Activated naive CD4-positive, alpha-beta T cell treated with anti-CD3 and anti-CD28 coated beads, Interleukin-2, amount 50 U/mL, for 72 hours (primary cell): Measurements from ENCODE around the gene LEF1. TPM values are rescaled to one million over a fixed set of nuclear protein-coding genes. Genes with fewer than 3 reads are reported as not detected.

Source experiments
- ATAC-seq, 2 donors: fragments of 150-1000 bp; cut with Tn5 transposase; 2 replicates each; pipeline ENCODE4 v1.10.0; 2021; ENCODE audit warnings: mild to moderate bottlenecking in 2 of 2, moderate library complexity in 2 of 2
- DNase-seq, 2 donors: peaks; one replicate each; pipeline ENCODE4 v3.0.0; 2021 to 2022; ENCODE audit warnings: low spot score in 2 of 2
- H3K27ac Mint-ChIP-seq, 2 donors: one replicate each; pipeline ENCODE4 v1.8.0; 2022; ENCODE audit warnings: mild to moderate bottlenecking in 2 of 2, mixed read lengths in 2 of 2
- H3K36me3 Mint-ChIP-seq, 2 donors: one replicate each; pipeline ENCODE4 v1.8.0; 2022; ENCODE audit warnings: mixed read lengths in 2 of 2
- H3K9me3 Mint-ChIP-seq, 2 donors: one replicate each; pipeline ENCODE4 v1.8.0; 2022; ENCODE audit warnings: mixed read lengths in 2 of 2
- total RNA-seq, 2 donors: library from RNA; stranded (reverse); gene quantifications; one replicate each; pipeline ENCODE4 v1.2.3, GENCODE V29; 2022

Gene LEF1
- 100 to 1,000 TPM; 205 to 291 TPM for total RNA-seq

- Mint-ChIP-seq H3K36me3 (peaks cover 46 to 50% of the 10 kb centered on the region in 2 donors), H3K9me3 (no peaks in the 10 kb centered on the region), H3K27ac (peak within 1 kb of the TSS; percentile 95 to 98)
- ATAC-seq (peak; percentile 19 to 49), DNase-seq (peak; percentile 72 to 75)
These were observed at the start of gene LEF1 for GRCh38 chr4:108168671-108169523. TSS of gene LEF1 (minus strand) at chr4:108168932. CDS start at chr4:108167767, 1,165 bp downstream.

DNA sequence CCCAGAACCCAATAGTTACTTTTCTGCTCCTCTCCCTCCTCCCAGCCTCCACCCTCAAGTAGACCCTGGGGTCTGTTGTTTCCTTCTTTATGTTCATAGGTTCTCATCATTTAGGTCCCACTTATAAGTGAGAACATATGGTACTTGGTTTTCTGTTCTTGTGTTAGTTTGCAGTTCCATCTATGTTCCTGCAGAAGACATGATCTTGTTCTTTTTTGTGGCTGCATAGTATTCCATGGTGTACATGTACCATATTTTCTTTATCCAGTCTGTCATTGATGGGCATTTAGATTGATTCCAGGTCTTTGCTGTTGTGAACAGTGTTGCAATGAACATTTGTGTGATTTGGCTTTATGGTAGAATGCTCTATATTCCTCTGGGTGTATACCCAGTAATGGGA, 47.8 kb upstream of the LEF1 start:
- H3K9me3 Mint-ChIP-seq, result peaks cover 0 to 4% of the 10 kb centered on the region in 2 donors
- DNase-seq, result no peak
- ATAC-seq, result no peak
- H3K36me3 Mint-ChIP-seq, result peaks cover 5 to 7% of the 10 kb centered on the region in 2 donors
- H3K27ac Mint-ChIP-seq, result no peak overlapping the region

- Mint-ChIP-seq H3K9me3 (peaks cover 0 to 4% of the 10 kb centered on the region in 2 donors), H3K36me3 (peaks cover 5 to 7% of the 10 kb centered on the region in 2 donors), H3K27ac (no peak overlapping the region)
- DNase-seq (no peak), ATAC-seq (no peak)
These were observed 46.3 kb upstream of the LEF1 start for GRCh38 chr4:108215055-108215454.

DNA sequence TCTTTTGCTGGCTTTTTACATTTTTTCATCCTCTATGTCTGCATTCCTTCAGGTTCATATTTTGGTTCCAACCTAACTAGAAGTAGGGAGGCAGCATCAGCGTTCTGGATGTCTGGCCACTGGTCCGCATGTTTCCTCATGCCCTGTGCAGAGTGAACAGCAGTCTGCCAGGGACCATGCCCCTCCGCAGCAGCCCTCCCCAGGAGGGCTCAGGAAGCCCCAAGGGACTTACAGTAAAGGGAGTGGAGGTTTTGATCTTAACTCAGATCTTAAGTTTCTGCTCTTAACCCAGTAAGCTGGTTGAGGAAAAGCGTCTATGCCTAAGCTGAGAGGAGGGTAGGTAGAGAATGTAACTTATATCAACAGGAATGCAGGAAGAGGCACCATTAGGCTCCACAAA, 45.0 kb upstream of the LEF1 start:
- Mint-ChIP-seq H3K27ac (no peak overlapping the region), H3K9me3 (peaks cover 0 to 4% of the 10 kb centered on the region in 2 donors), H3K36me3 (peaks cover 5 to 7% of the 10 kb centered on the region in 2 donors)
- DNase-seq (no peak), ATAC-seq (no peak)

- no peak overlapping the region for H3K27ac Mint-ChIP-seq
- ATAC-seq, result no peak
- peaks cover 0 to 4% of the 10 kb centered on the region in 2 donors for H3K9me3 Mint-ChIP-seq
- DNase-seq, result no peak
- H3K36me3 Mint-ChIP-seq, result peaks cover 5 to 7% of the 10 kb centered on the region in 2 donors
These were observed 44.6 kb upstream of the LEF1 start for GRCh38 chr4:108213308-108213707.

GRCh38 chr4:108210989-108211835, 42.5 kb upstream of the LEF1 start:
- ATAC-seq (peak; percentile 84 to 97), DNase-seq (no peak)
- Mint-ChIP-seq H3K27ac (no peak overlapping the region), H3K36me3 (peaks cover 0 to 7% of the 10 kb centered on the region in 2 donors), H3K9me3 (no peaks in the 10 kb centered on the region)

DNA sequence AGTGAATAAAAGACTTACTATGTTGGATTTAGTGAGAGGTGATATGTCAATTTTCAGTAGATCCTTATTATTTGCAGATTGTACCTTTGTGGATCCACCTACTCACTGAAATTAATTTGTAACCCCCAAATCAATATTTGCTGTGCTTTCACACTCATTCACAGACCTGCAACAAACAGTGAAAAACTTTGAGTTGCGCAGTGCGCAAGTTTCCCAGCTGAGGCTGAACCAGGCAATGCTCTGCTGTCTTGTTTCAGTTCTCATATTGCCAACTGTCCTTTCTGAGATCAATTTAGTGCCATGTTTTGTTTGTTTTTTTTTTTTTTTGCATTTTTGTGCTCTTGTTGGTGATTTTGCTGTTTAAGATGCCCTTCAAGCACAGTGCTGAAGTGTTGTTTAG, 40.8 kb upstream of the LEF1 start:
- no peak for ATAC-seq
- Mint-ChIP-seq H3K36me3 (peaks cover 0 to 6% of the 10 kb centered on the region in 2 donors), H3K27ac (no peak overlapping the region), H3K9me3 (no peaks in the 10 kb centered on the region)
- DNase-seq, result no peak

DNA sequence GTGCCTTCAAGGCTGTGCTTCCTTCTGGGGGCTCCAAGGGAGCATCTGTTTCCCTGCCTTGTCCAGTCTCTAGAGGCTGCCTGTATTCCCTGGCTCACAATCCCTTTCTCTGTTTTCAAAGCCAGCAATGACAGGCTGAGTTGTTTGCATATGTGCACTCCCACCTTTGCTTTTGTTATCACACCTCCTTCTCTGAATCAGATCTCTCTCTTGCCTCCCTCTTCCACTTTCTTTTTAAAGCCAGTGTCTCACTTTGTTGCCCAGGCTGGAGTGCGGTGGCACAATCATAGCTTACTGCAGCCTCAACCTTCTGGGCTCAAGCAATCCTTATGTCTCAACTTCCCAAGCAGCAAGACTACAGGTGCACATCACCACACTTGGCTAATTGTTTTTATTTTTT, 37.1 kb upstream of the LEF1 start:
- Mint-ChIP-seq H3K9me3 (peaks cover 0 to 4% of the 10 kb centered on the region in 2 donors), H3K36me3 (peaks cover 5 to 16% of the 10 kb centered on the region in 2 donors), H3K27ac (peak overlapping the region in 1 of 2 donors; percentile 0)
- ATAC-seq (peak; percentile 63 to 79), DNase-seq (no peak)

DNA sequence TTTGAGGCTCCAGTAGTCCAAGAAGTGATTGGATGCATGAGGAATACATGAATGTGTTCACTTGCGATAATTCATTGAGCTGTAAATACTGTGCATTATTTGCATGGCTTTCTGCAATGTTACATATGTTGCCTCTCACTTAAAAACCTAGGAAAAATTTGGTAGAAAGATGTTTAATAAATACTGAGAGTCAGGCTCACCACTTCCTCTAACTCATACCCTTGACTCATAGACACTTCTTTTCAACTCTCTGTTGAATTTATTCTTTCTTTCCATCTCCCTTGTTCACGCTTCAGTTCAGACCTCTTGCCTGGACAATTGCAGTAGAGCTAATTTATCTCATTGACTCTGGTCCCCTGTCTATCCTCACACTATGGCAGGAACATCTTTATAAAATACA, 35.8 kb upstream of the LEF1 start:
- H3K27ac Mint-ChIP-seq, result peak overlapping the region in 1 of 2 donors; percentile 18
- peaks cover 5 to 16% of the 10 kb centered on the region in 2 donors for H3K36me3 Mint-ChIP-seq

DNA sequence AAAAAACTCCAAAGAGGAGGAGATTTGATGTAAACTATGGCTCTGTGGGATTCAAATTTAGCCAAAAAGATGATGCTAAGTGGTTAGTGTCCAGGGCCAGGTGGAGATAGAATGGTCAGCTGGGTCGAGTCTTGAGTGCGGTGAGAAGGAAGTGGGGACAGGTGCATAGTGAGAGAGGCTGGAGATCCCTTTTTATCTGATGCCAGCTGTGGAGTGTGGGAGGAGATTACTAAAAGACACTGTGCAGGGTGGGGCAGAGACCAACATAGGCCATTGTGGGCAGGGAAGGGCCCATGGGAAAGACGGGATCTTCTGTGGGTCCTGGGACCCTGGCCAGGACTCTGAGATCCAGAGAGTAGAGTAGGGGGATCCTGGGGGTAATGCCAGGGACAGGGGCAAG, 34.6 kb upstream of the LEF1 start:
- DNase-seq (no peak), ATAC-seq (no peak)
- Mint-ChIP-seq H3K36me3 (peaks cover 5 to 16% of the 10 kb centered on the region in 2 donors), H3K27ac (no peak overlapping the region), H3K9me3 (peaks cover 0 to 4% of the 10 kb centered on the region in 2 donors)

More for the DNA sequence above, 35.8 kb upstream of the LEF1 start:
- peaks cover 0 to 4% of the 10 kb centered on the region in 2 donors for H3K9me3 Mint-ChIP-seq
- peak; percentile 86 to 88 for ATAC-seq
- DNase-seq, result no peak

DNA sequence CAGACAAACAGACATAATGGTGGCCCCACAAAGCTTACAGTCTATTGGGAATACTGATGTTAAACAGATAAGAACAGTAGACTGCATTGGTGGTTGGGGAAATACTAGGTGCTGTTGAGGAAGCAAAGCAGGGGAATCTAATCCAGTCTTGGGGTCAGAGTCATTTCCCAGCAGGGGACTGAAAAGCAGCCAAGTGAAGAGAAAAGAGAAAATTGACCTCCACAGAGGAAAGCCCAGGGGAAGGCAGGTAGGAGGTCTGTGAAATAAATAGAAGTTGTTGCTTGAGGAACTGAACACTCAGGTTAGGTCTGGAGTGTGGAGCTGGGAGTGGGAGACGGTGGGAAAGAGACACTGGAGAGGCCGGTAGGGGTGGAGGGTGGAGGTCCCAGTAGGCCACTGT, 33.0 kb upstream of the LEF1 start:
- DNase-seq, result no peak
- Mint-ChIP-seq H3K27ac (no peak overlapping the region), H3K9me3 (peaks cover 0 to 4% of the 10 kb centered on the region in 2 donors), H3K36me3 (peaks cover 5 to 14% of the 10 kb centered on the region in 2 donors)
- ATAC-seq, result no peak

GRCh38 chr4:108199881-108200280, 31.1 kb upstream of the LEF1 start:
- Mint-ChIP-seq H3K9me3 (peaks cover 0 to 4% of the 10 kb centered on the region in 2 donors), H3K27ac (no peak overlapping the region), H3K36me3 (peaks cover 5 to 10% of the 10 kb centered on the region in 2 donors)
- ATAC-seq (no peak), DNase-seq (no peak)

DNA sequence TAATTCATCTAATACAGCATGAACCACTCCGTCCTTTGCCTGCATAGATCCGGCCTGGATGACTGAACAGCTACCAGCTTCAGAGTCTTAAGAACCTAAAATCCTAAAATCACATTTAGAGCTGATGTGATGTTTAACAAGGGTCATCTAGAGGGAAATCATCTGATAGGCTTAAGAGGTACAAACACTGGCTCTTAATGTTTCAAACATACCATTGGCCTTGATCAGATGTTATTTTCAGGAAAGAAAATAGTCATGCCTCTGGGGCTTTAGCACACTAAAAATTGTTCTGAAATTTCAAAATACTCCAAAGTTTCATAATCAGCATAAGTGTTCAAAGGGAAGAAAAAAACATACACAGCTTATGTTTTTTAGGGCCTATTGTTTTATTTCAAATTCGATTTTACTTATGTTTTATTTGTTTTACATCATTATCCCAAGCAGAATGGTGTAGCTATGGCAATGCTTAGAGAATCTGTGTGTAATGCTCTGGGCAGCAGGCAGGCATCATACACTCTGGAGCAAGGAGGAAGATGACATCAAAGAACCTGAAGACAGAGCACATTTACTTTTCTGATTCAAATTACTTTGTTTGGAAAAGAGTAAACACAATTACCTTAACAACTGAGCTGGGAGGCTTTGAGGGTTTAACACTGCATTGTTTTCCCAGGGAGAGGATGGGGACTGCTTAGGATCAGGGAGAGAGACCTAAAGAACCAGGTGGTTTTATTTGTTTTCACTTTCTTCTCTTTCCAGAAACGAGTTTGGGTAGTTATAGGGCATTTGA, 25.3 kb upstream of the LEF1 start:
- H3K9me3 Mint-ChIP-seq, result no peaks in the 10 kb centered on the region
- ATAC-seq, result no peak

DNA sequence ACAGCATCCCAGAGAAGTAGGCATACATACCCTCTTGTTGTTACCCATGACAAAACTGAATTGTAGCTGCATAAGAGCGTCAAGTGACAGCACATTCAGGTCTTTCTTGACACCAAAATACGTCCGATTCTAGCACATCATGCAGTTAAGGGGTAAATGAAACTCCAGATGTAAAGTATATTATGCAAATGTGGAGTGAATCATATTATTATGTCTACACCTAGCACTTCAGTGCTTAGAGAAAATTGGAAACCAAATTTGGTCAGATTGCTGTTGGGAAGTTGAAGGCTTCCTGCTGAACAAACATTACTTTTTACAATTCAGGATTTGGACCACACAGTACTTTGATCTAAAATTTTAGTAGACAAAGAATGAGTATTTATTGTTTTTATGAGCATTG, 24.2 kb upstream of the LEF1 start:
- Mint-ChIP-seq H3K27ac (no peak overlapping the region), H3K36me3 (no peaks in the 10 kb centered on the region), H3K9me3 (no peaks in the 10 kb centered on the region)
- ATAC-seq (peak; percentile 14 to 16), DNase-seq (no peak)

More for the DNA sequence above, 25.3 kb upstream of the LEF1 start:
- no peak for DNase-seq
- Mint-ChIP-seq H3K36me3 (no peaks in the 10 kb centered on the region), H3K27ac (no peak overlapping the region)

DNA sequence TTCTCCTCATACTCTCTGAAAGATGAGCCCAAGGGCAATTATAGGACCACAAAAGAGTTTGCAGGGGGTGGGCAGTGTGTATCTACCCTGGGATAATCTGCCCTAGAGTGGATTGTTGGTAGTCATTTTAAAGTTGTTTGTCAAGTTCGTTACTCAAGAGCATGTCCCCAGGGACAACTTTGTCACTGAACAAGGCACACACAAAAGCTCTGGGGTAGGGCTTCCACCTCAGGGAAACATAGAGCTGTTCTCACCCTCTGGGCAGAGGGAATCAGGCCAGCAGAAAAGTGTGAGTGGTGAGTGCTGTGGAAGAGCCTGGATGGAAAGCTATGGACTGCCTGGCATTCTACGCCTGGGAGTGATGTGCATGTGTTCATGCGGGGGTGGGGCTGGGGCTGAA, 23.3 kb upstream of the LEF1 start:
- no peak for DNase-seq
- no peak for ATAC-seq
- Mint-ChIP-seq H3K36me3 (no peaks in the 10 kb centered on the region), H3K9me3 (no peaks in the 10 kb centered on the region), H3K27ac (no peak overlapping the region)

GRCh38 chr4:108191269-108191914, 22.7 kb upstream of the LEF1 start:
- H3K27ac Mint-ChIP-seq, result no peak overlapping the region
- no peaks in the 10 kb centered on the region for H3K9me3 Mint-ChIP-seq
- DNase-seq (no peak), ATAC-seq (peak; percentile 39 to 43)
- H3K36me3 Mint-ChIP-seq, result no peaks in the 10 kb centered on the region
